ENCODE results near the gene IL1RL1.

Gene IL1RL1

GRCh38 chr2:102334486-102334885 lies 23.1 kb downstream of the IL1RL1 start:
- DNase-seq (ENCODE audit: low read depth in 1 of 2, low spot score in 1 of 2), result no peak

GRCh38 chr2:102335871-102336366 lies 24.6 kb downstream of the IL1RL1 start:
- DNase-seq (ENCODE audit: low read depth in 1 of 2, low spot score in 1 of 2), result no peak

GRCh38 chr2:102336502-102336945 lies 25.2 kb downstream of the IL1RL1 start:
- no peak for DNase-seq (ENCODE audit: low read depth in 1 of 2, low spot score in 1 of 2)

GRCh38 chr2:102337012-102337411 lies 25.6 kb downstream of the IL1RL1 start:
- no peak for DNase-seq (ENCODE audit: low read depth in 1 of 2, low spot score in 1 of 2)

GRCh38 chr2:102337481-102338386 lies 26.4 kb downstream of the IL1RL1 start:
- no peak for DNase-seq (ENCODE audit: low read depth in 1 of 2, low spot score in 1 of 2)

- DNase-seq (ENCODE audit: low read depth in 1 of 2, low spot score in 1 of 2), result no peak
These were observed 29.4 kb downstream of the IL1RL1 start for GRCh38 chr2:102340778-102341177.

- no peak for DNase-seq (ENCODE audit: low read depth in 1 of 2, low spot score in 1 of 2)
These were observed 31.5 kb downstream of the IL1RL1 start for GRCh38 chr2:102342888-102343287.

- no peak for DNase-seq (ENCODE audit: low read depth in 1 of 2, low spot score in 1 of 2)
These were observed 33.0 kb downstream of the IL1RL1 start for GRCh38 chr2:102344397-102344796.

GRCh38 chr2:102345329-102345920 lies 34.1 kb downstream of the IL1RL1 start:
- DNase-seq (ENCODE audit: low read depth in 1 of 2, low spot score in 1 of 2), result no peak

- no peak for DNase-seq (ENCODE audit: low read depth in 1 of 2, low spot score in 1 of 2)
These were observed 35.2 kb downstream of the IL1RL1 start for GRCh38 chr2:102346381-102347130.

- no peak for DNase-seq (ENCODE audit: low read depth in 1 of 2, low spot score in 1 of 2)
These were observed 38.9 kb downstream of the IL1RL1 start for GRCh38 chr2:102350137-102350793.

- peak; percentile 16 to 59 for DNase-seq (ENCODE audit: low read depth in 1 of 2, low spot score in 1 of 2)
These were observed 44.4 kb downstream of the IL1RL1 start, which contains the start of gene IL18R1 for GRCh38 chr2:102355526-102356380. TSS of gene IL18R1 (plus strand) at chr2:102355796. CDS start at chr2:102362661, 6,865 bp downstream.

GRCh38 chr2:102356381-102356712 lies 45.0 kb downstream of the IL1RL1 start:
- no peak for DNase-seq (ENCODE audit: low read depth in 1 of 2, low spot score in 1 of 2)

GRCh38 chr2:102356741-102357140 lies 45.4 kb downstream of the IL1RL1 start:
- no peak for DNase-seq (ENCODE audit: low read depth in 1 of 2, low spot score in 1 of 2)

GRCh38 chr2:102357937-102358336 lies 46.6 kb downstream of the IL1RL1 start:
- DNase-seq (ENCODE audit: low read depth in 1 of 2, low spot score in 1 of 2), result no peak

- no peak for DNase-seq (ENCODE audit: low read depth in 1 of 2, low spot score in 1 of 2)
These were observed 47.1 kb downstream of the IL1RL1 start for GRCh38 chr2:102358496-102358895.

- no peak for DNase-seq (ENCODE audit: low read depth in 1 of 2, low spot score in 1 of 2)
These were observed 48.2 kb downstream of the IL1RL1 start for GRCh38 chr2:102359527-102359926.

GRCh38 chr2:102361632-102362241 lies 50.4 kb downstream of the IL1RL1 start:
- no peak for DNase-seq (ENCODE audit: low read depth in 1 of 2, low spot score in 1 of 2)

- DNase-seq (ENCODE audit: low read depth in 1 of 2, low spot score in 1 of 2), result no peak
These were observed 54.4 kb downstream of the IL1RL1 start for GRCh38 chr2:102365763-102366162.
